T47D (cell line): ENCODE results near the gene CACNA1A.

Source experiments
- DNase-seq, 2 experiments: peaks; one replicate each; pipeline versions ENCODE4 v3.0.0 to v3.0.0-alpha.2; 2011 to 2012; ENCODE audit warnings: low read depth in 1 of 2, low spot score in 1 of 2
- JUND ChIP-seq: IDR thresholded peaks from 2 replicates; pipeline ENCODE4 v1.6.1; 2012; ENCODE audit warnings: low read depth
- in situ Hi-C: cut with HindIII; loops from 2 replicates; pipeline ENCODE4 v1.10.0; 2016; ENCODE audit warnings: low sequenced_read_pairs, low pct_unique_long_range_greater_than_20kb

Gene CACNA1A

GRCh38 chr19:13165162-13165997 is 340.9 kb downstream of the CACNA1A start:
- in situ Hi-C loops: no loop called here
- no peak for TF ChIP-seq JUND
- DNase-seq: no peak

DNA sequence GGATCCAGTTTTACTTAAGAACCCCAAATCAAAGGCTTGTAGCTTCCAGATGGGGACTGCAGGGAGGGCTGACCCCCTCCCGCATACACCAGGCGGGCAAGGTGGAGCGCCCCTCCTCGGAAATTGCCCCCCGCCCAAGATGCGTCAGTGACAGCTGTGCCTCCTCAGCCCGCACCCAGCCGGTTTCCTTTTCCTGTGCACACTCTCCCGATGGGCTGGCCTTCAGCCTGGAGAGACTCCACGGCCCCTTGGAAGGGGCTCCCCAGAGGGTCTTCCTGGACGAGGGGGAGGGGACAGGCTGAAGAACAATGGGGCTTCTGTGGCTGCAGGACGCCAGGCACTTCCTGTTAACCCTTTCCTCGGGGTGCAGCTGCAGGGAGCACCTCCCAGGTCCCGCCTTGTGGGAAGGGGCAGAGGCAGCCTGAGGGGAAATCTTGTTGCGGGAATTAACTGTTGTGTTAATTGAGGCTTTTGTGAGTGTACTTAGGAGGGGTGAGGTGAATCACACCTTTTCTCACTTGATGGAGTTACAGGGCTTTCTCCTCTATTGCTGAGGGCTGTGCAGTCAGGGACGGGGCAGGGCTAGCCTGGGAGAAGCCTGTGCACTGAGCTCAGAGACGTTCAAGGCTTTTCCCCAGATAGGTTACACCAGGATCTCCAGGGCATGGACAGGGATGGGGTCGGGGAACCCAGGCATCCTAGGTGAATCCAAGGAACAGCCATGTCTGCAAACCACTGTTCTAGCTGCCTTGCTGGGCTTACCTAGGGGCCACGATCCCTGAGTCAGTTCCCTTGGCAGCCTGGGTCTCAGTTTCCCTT is 341.7 kb downstream of the CACNA1A start:
- in situ Hi-C loops: no loop called here

GRCh38 chr19:13163609-13164342 is 342.5 kb downstream of the CACNA1A start:
- TF ChIP-seq JUND: no peak
- DNase-seq: peak in 1 of 2 experiments; percentile 65
- in situ Hi-C loops: no loop called here

More for the DNA sequence above, 341.7 kb downstream of the CACNA1A start:
- TF ChIP-seq JUND: no peak
- DNase-seq: peak in 1 of 2 experiments; percentile 45

GRCh38 chr19:13162724-13163608 is 343.3 kb downstream of the CACNA1A start:
- peak; percentile 66 to 99 for DNase-seq
- in situ Hi-C loops: no loop called here
- TF ChIP-seq JUND: peak; percentile 49; the same call in 1 of the 2 replicates

GRCh38 chr19:13160557-13160956 is 345.7 kb downstream of the CACNA1A start:
- in situ Hi-C loops: no loop called here
- no peak for TF ChIP-seq JUND
- DNase-seq: no peak

DNA sequence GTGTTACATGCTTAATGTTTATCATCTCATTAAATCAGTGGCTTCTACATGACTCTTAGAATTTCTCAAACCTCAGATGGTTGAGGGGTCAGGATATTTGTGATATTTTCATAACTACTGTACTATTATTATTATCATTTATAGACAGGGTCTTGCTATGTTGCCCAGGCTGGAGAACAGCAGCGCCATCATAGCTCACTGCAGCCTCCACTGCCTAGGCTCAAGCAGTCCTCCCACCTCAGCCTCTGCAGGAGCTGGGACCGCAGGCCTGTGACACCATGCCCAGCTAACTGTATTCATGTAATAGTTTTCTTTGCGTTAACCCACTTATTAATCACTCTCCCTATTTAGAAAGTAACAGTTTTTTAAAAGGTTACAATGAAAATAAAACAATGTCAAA is 346.6 kb downstream of the CACNA1A start:
- DNase-seq: no peak
- in situ Hi-C loops: no loop called here
- TF ChIP-seq JUND: no peak
